Vagina (tissue), 2 donors: ENCODE data around the gene YBX2.

Source experiments
- POLR2AphosphoS5 ChIP-seq, 2 donors: sonication (generic); formaldehyde crosslinking; IDR thresholded peaks; one replicate each; pipeline ENCODE4 v1.9.0; 2017; ENCODE audit warnings: antibody characterized with exemption in 2 of 2, mild to moderate bottlenecking in 2 of 2, low read depth in 1 of 2; ENCODE audit not compliant: insufficient read depth in 1 of 2
- TF ChIP-seq, protein P1 (sequence below), 3 experiments: fragments of 450-650 bp in 2 of 3; fragments of 200-600 bp in 1 of 3; sonication (generic) in 1 of 3; IDR thresholded peaks; one replicate each; pipeline ENCODE4 v1.5.1; 2017 to 2019; ENCODE audit warnings: antibody characterized with exemption in 3 of 3, mild to moderate bottlenecking in 2 of 3, moderate library complexity in 2 of 3

DNA sequence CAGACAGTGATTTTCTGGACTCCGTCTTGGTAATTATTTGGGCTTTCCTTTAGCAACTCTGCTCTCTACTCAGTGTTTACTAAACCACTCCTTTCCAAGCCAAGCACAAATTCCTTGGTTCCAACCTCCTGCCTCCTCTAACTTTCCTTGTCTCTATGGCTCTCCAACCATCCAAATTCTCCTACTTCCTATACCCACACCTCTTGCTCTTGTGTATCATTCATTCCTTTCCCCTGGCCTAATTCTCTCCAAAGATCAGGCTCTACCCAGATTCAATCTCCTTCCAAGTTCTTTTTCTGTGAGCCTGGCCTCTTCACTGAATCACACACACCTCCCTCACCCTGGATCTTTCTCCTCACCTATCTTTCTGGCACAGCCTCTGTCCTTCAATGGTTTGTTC, 33.6 kb upstream of the YBX2 start:
- TF ChIP-seq, protein P1, sequence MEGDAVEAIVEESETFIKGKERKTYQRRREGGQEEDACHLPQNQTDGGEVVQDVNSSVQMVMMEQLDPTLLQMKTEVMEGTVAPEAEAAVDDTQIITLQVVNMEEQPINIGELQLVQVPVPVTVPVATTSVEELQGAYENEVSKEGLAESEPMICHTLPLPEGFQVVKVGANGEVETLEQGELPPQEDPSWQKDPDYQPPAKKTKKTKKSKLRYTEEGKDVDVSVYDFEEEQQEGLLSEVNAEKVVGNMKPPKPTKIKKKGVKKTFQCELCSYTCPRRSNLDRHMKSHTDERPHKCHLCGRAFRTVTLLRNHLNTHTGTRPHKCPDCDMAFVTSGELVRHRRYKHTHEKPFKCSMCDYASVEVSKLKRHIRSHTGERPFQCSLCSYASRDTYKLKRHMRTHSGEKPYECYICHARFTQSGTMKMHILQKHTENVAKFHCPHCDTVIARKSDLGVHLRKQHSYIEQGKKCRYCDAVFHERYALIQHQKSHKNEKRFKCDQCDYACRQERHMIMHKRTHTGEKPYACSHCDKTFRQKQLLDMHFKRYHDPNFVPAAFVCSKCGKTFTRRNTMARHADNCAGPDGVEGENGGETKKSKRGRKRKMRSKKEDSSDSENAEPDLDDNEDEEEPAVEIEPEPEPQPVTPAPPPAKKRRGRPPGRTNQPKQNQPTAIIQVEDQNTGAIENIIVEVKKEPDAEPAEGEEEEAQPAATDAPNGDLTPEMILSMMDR (IDR thresholded peaks at IDR 0.05) = no peak
- TF ChIP-seq POLR2AphosphoS5 (IDR thresholded peaks at IDR 0.05; ENCODE audit: insufficient read depth in 1 of 2, low read depth in 1 of 2) = no peak
